SK-N-SH (cell line): ENCODE results near the gene ZMIZ1. TPM values are rescaled to one million over a fixed set of nuclear protein-coding genes. Genes with fewer than 3 reads are reported as not detected.

Source experiments
- CTCF ChIA-PET: fragments of 300-600, 350-600 bp; formaldehyde crosslinking; extraction: SDS; loops from one replicate; lab custom pipeline; 2021; lab: Yijun Ruan, JAX
- POLR2A ChIA-PET: fragments of 350-600 bp; sonication (Branson Sonifier 250); formaldehyde crosslinking; extraction: SDS; loops from one replicate; lab custom pipeline; 2020; ENCODE audit warnings: antibody characterized with exemption, inconsistent platforms; lab: Yijun Ruan, JAX
- DNase-seq: peaks from one replicate; pipeline ENCODE4 v3.0.0; 2012
- H2AFZ ChIP-seq: fragments of 200-600 bp; sonication (generic); 2 replicates; pipeline ENCODE4 v1.8.1; 2016; ENCODE audit warnings: antibody characterized with exemption, mild to moderate bottlenecking, low read depth
- H3F3A ChIP-seq: fragments of 200-600 bp; sonication (generic); replicated peaks from 2 replicates; pipeline ENCODE3; 2016; ENCODE audit warnings: antibody characterized with exemption, mild to moderate bottlenecking; ENCODE audit not compliant: insufficient read depth
- H3K27ac ChIP-seq, 2 experiments: fragments of 200-500 bp in 1 of 2; fragments of 200-600 bp in 1 of 2; sonication (Bioruptor generic) in 1 of 2; sonication (generic), shearing (Covaris generic) in 1 of 2; 2 replicates each; pipeline versions ENCODE4 v1.5.1 to v1.6.1; 2014 to 2016; ENCODE audit warnings: low read depth in 2 of 2, inconsistent platforms in 1 of 2, low read length in 1 of 2, mild to moderate bottlenecking in 1 of 2, mixed read lengths in 1 of 2
- H3K27me3 ChIP-seq: fragments of 200-600 bp; sonication (generic), shearing (Covaris generic); 2 replicates; pipeline ENCODE4 v1.6.1; 2016; ENCODE audit warnings: mixed run types; ENCODE audit not compliant: insufficient read depth
- H3K36me3 ChIP-seq, 2 experiments: fragments of 200-500 bp in 1 of 2; fragments of 200-600 bp in 1 of 2; sonication (Bioruptor generic) in 1 of 2; sonication (generic) in 1 of 2; replicated peaks in 1 of 2; 2 replicates each; pipeline versions ENCODE3 to v1.5.1; 2014 to 2016; ENCODE audit warnings: low read length in 1 of 2, mild to moderate bottlenecking in 1 of 2; ENCODE audit not compliant: insufficient read depth in 2 of 2, control insufficient read depth in 1 of 2
- H3K4me1 ChIP-seq, 2 experiments: fragments of 200-500 bp in 1 of 2; fragments of 200-600 bp in 1 of 2; sonication (Bioruptor generic) in 1 of 2; sonication (generic), shearing (Covaris generic) in 1 of 2; 2 replicates each; pipeline versions ENCODE4 v1.5.1 to v1.6.1; 2014 to 2016; ENCODE audit warnings: low read depth in 1 of 2, low read length in 1 of 2, mixed run types in 1 of 2; ENCODE audit not compliant: insufficient read depth in 2 of 2, control insufficient read depth in 1 of 2
- H3K4me2 ChIP-seq: fragments of 200-600 bp; sonication (generic), shearing (Covaris generic); 2 replicates; pipeline ENCODE4 v1.6.1; 2017; ENCODE audit warnings: mixed run types
- H3K4me3 ChIP-seq, 2 experiments: fragments of 200-500 bp in 1 of 2; fragments of 200-600 bp in 1 of 2; sonication (Bioruptor generic) in 1 of 2; sonication (generic), shearing (Covaris generic) in 1 of 2; 2 replicates each; pipeline versions ENCODE4 v1.5.1 to v1.8.1; 2014 to 2016; ENCODE audit warnings: low read depth in 2 of 2, inconsistent platforms in 1 of 2, low read length in 1 of 2, mild to moderate bottlenecking in 1 of 2, mixed read lengths in 1 of 2, moderate library complexity in 1 of 2
- H3K79me2 ChIP-seq: fragments of 200-600 bp; sonication (generic); 2 replicates; pipeline ENCODE4 v1.8.1; 2017; ENCODE audit warnings: mild to moderate bottlenecking; ENCODE audit not compliant: insufficient read depth
- H3K9ac ChIP-seq: fragments of 200-600 bp; sonication (generic); 2 replicates; pipeline ENCODE4 v1.6.1; 2017; ENCODE audit warnings: mixed run types
- H3K9me2 ChIP-seq: fragments of 200-600 bp; sonication (generic); 2 replicates; pipeline ENCODE4 v1.6.1; 2017; ENCODE audit warnings: mixed run types
- H3K9me3 ChIP-seq: fragments of 200-600 bp; sonication (generic); 2 replicates; pipeline ENCODE4 v1.6.1; 2017; ENCODE audit warnings: mixed run types, mild to moderate bottlenecking, moderate library complexity
- H4K20me1 ChIP-seq: fragments of 200-600 bp; sonication (generic); 2 replicates; pipeline ENCODE4 v1.6.1; 2017; ENCODE audit warnings: mild to moderate bottlenecking, mixed run types; ENCODE audit not compliant: insufficient read depth
- CHD2 ChIP-seq: fragments of 150-350 bp; IDR thresholded peaks from 2 replicates; pipeline ENCODE4 v1.6.1; 2018; ENCODE audit warnings: low read length; ENCODE audit not compliant: partially characterized antibody
- ELF1 ChIP-seq: IDR thresholded peaks from 2 replicates; pipeline ENCODE4 v1.4.0; 2012
- FOXM1 ChIP-seq: IDR thresholded peaks from 2 replicates; pipeline ENCODE4 v1.4.0; 2012; ENCODE audit warnings: low read depth, mild to moderate bottlenecking
- GABPA ChIP-seq: IDR thresholded peaks from 2 replicates; pipeline ENCODE4 v1.4.0; 2012; ENCODE audit warnings: low read depth, mild to moderate bottlenecking
- GATA2 ChIP-seq: sonication (generic); formaldehyde crosslinking; IDR thresholded peaks from 2 replicates; pipeline ENCODE4 v1.5.0; 2020; ENCODE audit warnings: mild to moderate bottlenecking, missing genetic modification reagents
- JUND ChIP-seq: IDR thresholded peaks from 2 replicates; pipeline ENCODE4 v1.4.0; 2012
- MEF2A ChIP-seq: IDR thresholded peaks from 2 replicates; pipeline ENCODE4 v1.4.0; 2012; ENCODE audit warnings: low read depth, borderline replicate concordance
- NFIC ChIP-seq: IDR thresholded peaks from 2 replicates; pipeline ENCODE4 v1.4.0; 2012; ENCODE audit warnings: borderline replicate concordance
- RAD21 ChIP-seq: IDR thresholded peaks from 2 replicates; pipeline ENCODE4 v1.6.1; 2012; ENCODE audit warnings: mild to moderate bottlenecking, low read length
- RCOR1 ChIP-seq: fragments of 150-350 bp; IDR thresholded peaks from 2 replicates; pipeline ENCODE4 v1.6.1; 2017; ENCODE audit warnings: antibody characterized with exemption, low read length
- RXRA ChIP-seq: IDR thresholded peaks from 2 replicates; pipeline ENCODE4 v1.4.0; 2012; ENCODE audit warnings: low read depth, mild to moderate bottlenecking, borderline replicate concordance
- SIN3A ChIP-seq: IDR thresholded peaks from 2 replicates; pipeline ENCODE4 v1.6.1; 2012; ENCODE audit warnings: low read depth, mild to moderate bottlenecking, low read length, moderate library complexity, borderline replicate concordance
- SMC3 ChIP-seq: IDR thresholded peaks from 2 replicates; pipeline ENCODE4 v1.6.1; 2012; ENCODE audit warnings: low read depth, low read length, improper control_type of control experiment
- TAF1 ChIP-seq: IDR thresholded peaks from 2 replicates; pipeline ENCODE4 v1.6.1; 2012; ENCODE audit warnings: low read depth, mild to moderate bottlenecking, low read length, moderate library complexity, borderline replicate concordance
- WGBS: methylation state at CpG from one replicate; pipeline ENCODE4 v1.1.6; 2017; ENCODE audit warnings: low lambda C conversion rate; 5-methylcytosine and 5-hydroxymethylcytosine counted together
- polyA plus RNA-seq, 3 experiments: library from polyadenylated mRNA; depleted of rRNA; stranded (reverse); fragments of >200 nt; gene quantifications; 2 replicates each; pipeline ENCODE4 v1.2.3, GENCODE V29; 2012
- TF ChIP-seq, protein P1 (sequence below): IDR thresholded peaks from 2 replicates; pipeline ENCODE4 v1.4.0; 2012; ENCODE audit warnings: low read depth, borderline replicate concordance
- TF ChIP-seq, protein P2 (sequence below): IDR thresholded peaks from 2 replicates; pipeline ENCODE4 v1.6.1; 2012; ENCODE audit warnings: mild to moderate bottlenecking, low read depth, low read length, moderate library complexity
- TF ChIP-seq, protein P3 (sequence below): fragments of 150-350 bp; IDR thresholded peaks from 2 replicates; pipeline ENCODE4 v1.6.1; 2017; ENCODE audit warnings: antibody characterized with exemption, low read length, low read depth, borderline replicate concordance

ZMIZ1 gene
- polyA plus RNA-seq, 1 of the 3 experiments (the other 2 are of a cell fraction), result 23.5 TPM

DNA sequence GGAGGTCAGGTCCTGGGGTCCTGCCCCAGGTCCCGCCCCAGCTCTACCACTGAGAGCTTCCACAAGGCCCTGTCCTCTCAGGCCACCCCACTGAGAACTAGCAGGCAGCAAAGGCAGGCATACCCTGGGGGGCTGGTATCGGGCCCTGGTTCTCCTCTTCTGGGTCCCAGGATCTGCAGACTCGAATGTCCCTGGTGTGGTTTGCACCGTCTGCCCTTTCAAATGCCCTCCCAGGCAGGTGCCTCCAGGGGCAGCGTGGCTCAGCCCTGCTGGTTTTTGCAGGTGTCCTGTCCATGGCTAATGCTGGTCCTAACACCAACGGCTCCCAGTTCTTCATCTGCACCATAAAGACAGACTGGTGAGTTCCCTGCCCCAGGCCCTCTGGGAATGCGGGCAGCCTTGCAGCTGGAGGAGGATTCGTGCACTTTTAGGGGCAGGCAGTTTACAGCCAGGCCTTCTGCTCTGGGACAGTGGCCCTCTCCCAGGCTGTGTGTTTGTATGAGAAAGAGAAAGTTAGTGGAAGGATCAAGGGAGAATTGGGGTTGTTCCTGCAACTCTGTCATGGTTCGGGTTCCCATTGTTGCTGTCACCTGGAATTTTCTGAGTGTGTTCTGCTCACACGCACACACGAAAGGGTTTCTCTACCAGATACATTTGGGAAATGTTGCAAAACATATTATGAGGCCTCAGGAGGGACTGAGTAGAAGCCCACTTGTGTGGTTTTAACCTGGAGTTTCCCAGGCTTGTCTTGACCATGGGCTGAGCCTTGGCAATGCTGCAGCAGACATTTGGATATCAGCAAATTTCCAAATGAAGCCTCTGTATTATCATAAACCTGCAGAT is 283.5 kb downstream of the ZMIZ1 start:
- 90% methylated on average over 8 of the region's 11 CpGs for WGBS
- H3K27ac ChIP-seq, result no peak overlapping the region; a peak in 1 of 4 replicates
- H3K9me2 ChIP-seq, result no peaks in the 10 kb centered on the region
- no peak for TF ChIP-seq JUND
- no peak for TF ChIP-seq FOXM1
- TF ChIP-seq GABPA, result no peak
- TF ChIP-seq CHD2, result no peak
- TF ChIP-seq, protein P1, sequence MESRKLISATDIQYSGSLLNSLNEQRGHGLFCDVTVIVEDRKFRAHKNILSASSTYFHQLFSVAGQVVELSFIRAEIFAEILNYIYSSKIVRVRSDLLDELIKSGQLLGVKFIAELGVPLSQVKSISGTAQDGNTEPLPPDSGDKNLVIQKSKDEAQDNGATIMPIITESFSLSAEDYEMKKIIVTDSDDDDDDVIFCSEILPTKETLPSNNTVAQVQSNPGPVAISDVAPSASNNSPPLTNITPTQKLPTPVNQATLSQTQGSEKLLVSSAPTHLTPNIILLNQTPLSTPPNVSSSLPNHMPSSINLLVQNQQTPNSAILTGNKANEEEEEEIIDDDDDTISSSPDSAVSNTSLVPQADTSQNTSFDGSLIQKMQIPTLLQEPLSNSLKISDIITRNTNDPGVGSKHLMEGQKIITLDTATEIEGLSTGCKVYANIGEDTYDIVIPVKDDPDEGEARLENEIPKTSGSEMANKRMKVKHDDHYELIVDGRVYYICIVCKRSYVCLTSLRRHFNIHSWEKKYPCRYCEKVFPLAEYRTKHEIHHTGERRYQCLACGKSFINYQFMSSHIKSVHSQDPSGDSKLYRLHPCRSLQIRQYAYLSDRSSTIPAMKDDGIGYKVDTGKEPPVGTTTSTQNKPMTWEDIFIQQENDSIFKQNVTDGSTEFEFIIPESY, result no peak
- TF ChIP-seq, protein P2, sequence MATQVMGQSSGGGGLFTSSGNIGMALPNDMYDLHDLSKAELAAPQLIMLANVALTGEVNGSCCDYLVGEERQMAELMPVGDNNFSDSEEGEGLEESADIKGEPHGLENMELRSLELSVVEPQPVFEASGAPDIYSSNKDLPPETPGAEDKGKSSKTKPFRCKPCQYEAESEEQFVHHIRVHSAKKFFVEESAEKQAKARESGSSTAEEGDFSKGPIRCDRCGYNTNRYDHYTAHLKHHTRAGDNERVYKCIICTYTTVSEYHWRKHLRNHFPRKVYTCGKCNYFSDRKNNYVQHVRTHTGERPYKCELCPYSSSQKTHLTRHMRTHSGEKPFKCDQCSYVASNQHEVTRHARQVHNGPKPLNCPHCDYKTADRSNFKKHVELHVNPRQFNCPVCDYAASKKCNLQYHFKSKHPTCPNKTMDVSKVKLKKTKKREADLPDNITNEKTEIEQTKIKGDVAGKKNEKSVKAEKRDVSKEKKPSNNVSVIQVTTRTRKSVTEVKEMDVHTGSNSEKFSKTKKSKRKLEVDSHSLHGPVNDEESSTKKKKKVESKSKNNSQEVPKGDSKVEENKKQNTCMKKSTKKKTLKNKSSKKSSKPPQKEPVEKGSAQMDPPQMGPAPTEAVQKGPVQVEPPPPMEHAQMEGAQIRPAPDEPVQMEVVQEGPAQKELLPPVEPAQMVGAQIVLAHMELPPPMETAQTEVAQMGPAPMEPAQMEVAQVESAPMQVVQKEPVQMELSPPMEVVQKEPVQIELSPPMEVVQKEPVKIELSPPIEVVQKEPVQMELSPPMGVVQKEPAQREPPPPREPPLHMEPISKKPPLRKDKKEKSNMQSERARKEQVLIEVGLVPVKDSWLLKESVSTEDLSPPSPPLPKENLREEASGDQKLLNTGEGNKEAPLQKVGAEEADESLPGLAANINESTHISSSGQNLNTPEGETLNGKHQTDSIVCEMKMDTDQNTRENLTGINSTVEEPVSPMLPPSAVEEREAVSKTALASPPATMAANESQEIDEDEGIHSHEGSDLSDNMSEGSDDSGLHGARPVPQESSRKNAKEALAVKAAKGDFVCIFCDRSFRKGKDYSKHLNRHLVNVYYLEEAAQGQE, result no peak
- TF ChIP-seq RXRA, result no peak
- no peaks in the 10 kb centered on the region for H3K9me3 ChIP-seq
- H3K27me3 ChIP-seq, result no peaks in the 10 kb centered on the region
- H3K79me2 ChIP-seq, result peaks cover 47% of the 10 kb centered on the region
- POLR2A ChIA-PET, result no interaction called here
- H3K4me3 ChIP-seq, result no peak overlapping the region
- peaks cover 15% of the 10 kb centered on the region for H3F3A ChIP-seq
- CTCF ChIA-PET, result interaction anchor here (1.4 kb wide), 1 partner anchor 21 kb away, joined by 3 read pairs; no protein-coding TSS in a partner anchor
- H4K20me1 ChIP-seq, result peaks cover 18% of the 10 kb centered on the region; the same call in 1 of the 2 replicates
- DNase-seq, result no peak
- peaks cover 9 to 21% of the 10 kb centered on the region in 2 experiments; a peak in 2 of 4 replicates for H3K4me1 ChIP-seq
- no peak overlapping the region for H3K4me2 ChIP-seq
- no peak overlapping the region for H2AFZ ChIP-seq
- no peak overlapping the region for H3K9ac ChIP-seq
- peaks cover 57 to 65% of the 10 kb centered on the region in 2 experiments for H3K36me3 ChIP-seq

DNA sequence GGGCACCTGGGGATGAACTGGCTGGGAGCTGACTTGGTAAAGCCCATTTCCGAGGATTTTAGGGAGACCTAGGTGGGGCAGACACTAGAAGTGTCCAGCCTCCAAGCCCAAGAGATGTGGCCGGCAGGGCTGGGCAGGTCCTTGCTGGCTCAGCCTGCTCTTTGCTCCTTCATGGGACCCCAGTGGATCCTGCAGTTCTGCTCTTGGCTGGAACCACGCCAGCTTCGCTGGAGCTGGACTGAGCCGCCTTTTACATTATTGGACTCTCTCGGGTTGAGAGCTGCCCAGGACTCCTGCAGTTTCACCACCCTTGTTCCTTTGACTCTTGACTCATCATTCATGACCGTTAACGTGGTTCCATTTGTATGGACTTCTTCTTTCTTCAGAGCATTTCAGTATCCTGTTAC is 284.2 kb downstream of the ZMIZ1 start:
- CTCF ChIA-PET, result interaction anchor here (0.6 to 1.5 kb wide), 2 partner anchors 22 to 74 kb away, joined by 3 to 4 read pairs; no protein-coding TSS in a partner anchor
- H3K27me3 ChIP-seq, result no peaks in the 10 kb centered on the region
- peaks cover 57 to 65% of the 10 kb centered on the region in 2 experiments for H3K36me3 ChIP-seq
- H3K9me2 ChIP-seq, result no peaks in the 10 kb centered on the region
- POLR2A ChIA-PET, result no interaction called here
- DNase-seq, result no peak
- peaks cover 15% of the 10 kb centered on the region for H3F3A ChIP-seq
- H3K27ac ChIP-seq, result no peak overlapping the region
- H3K4me1 ChIP-seq, result peaks cover 9 to 18% of the 10 kb centered on the region in 2 experiments; a peak in 2 of 4 replicates
- no peak overlapping the region for H2AFZ ChIP-seq
- H4K20me1 ChIP-seq, result peaks cover 18% of the 10 kb centered on the region; the same call in 1 of the 2 replicates
- no peak overlapping the region for H3K4me3 ChIP-seq
- no peaks in the 10 kb centered on the region for H3K9me3 ChIP-seq
- 92% methylated on average over 6 of the region's 8 CpGs for WGBS
- H3K79me2 ChIP-seq, result peaks cover 41% of the 10 kb centered on the region
- no peak overlapping the region for H3K4me2 ChIP-seq
- no peak overlapping the region for H3K9ac ChIP-seq
- no peak for TF ChIP-seq SIN3A
- no peak for TF ChIP-seq ELF1
- TF ChIP-seq JUND, result no peak
- TF ChIP-seq GABPA, result no peak
- TF ChIP-seq RAD21, result no peak
- TF ChIP-seq NFIC, result no peak
- TF ChIP-seq GATA2 (CRISPR knock-in tag), result no peak
- TF ChIP-seq SMC3, result no peak
- TF ChIP-seq, protein P1, result no peak
- TF ChIP-seq, protein P3, sequence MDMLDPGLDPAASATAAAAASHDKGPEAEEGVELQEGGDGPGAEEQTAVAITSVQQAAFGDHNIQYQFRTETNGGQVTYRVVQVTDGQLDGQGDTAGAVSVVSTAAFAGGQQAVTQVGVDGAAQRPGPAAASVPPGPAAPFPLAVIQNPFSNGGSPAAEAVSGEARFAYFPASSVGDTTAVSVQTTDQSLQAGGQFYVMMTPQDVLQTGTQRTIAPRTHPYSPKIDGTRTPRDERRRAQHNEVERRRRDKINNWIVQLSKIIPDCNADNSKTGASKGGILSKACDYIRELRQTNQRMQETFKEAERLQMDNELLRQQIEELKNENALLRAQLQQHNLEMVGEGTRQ, result no peak
- TF ChIP-seq TAF1, result no peak
- TF ChIP-seq MEF2A, result no peak
- no peak for TF ChIP-seq RCOR1
